Spleen (tissue), 7 donors: Measurements from ENCODE around the gene SERAC1.

Experiments used
- POLR2A ChIP-seq, 3 donors: fragments of 450-650 bp; IDR thresholded peaks; one replicate each; pipeline ENCODE4 v1.5.1; 2017; ENCODE audit warnings: antibody characterized with exemption in 3 of 3, mild to moderate bottlenecking in 1 of 3
- POLR2AphosphoS5 ChIP-seq, 3 donors: sonication (generic); formaldehyde crosslinking; IDR thresholded peaks; one replicate each; pipeline ENCODE4 v1.5.1; 2017; ENCODE audit warnings: antibody characterized with exemption in 3 of 3
- TF ChIP-seq, protein P1 (sequence below), 11 experiments: fragments of 200-600 bp in 7 of 11; fragments of 450-650 bp in 4 of 11; sonication (generic) in 4 of 11; IDR thresholded peaks in 8 of 11; conservative IDR thresholded peaks in 3 of 11; 1 replicate in 7 of 11; 2 replicates in 4 of 11; pipeline versions ENCODE4 v1.4.0 to v1.8.0; 2016 to 2021; ENCODE audit warnings: antibody characterized with exemption in 11 of 11, inconsistent platforms in 4 of 11, mild to moderate bottlenecking in 1 of 11
- donor health status: DM: no; HTN: no; CAD: no; lungs with moderate emphysema.
- donor health status: DM: no; HTN: no; CAD: no.
- donor health status: DM: no; HTN: no; CAD: no.

DNA sequence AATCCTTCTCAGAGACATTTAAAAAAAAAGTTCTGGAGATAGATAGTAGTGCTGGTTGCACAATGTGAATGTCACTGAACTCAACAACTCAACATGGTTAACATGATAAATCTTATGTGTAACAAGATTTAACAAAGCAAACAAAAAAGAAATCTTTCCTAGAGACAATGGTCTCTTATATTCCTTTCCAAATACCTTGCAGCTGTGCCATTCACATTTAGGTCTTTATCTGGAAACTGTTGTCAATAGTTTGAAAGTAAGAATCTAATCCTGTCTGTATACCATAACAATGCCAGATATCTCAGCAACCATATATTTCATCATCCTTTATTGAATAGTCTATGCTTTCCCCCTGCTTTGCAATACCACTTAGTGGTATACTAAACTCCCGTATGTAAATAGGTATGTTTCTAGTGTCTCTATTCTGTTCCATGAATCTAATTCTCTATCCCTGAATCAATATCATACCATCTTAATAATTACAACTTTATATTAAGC lies 2.1 kb downstream of the SERAC1 start:
- TF ChIP-seq POLR2A (IDR thresholded peaks at IDR 0.05), result no peak
- TF ChIP-seq, protein P1, sequence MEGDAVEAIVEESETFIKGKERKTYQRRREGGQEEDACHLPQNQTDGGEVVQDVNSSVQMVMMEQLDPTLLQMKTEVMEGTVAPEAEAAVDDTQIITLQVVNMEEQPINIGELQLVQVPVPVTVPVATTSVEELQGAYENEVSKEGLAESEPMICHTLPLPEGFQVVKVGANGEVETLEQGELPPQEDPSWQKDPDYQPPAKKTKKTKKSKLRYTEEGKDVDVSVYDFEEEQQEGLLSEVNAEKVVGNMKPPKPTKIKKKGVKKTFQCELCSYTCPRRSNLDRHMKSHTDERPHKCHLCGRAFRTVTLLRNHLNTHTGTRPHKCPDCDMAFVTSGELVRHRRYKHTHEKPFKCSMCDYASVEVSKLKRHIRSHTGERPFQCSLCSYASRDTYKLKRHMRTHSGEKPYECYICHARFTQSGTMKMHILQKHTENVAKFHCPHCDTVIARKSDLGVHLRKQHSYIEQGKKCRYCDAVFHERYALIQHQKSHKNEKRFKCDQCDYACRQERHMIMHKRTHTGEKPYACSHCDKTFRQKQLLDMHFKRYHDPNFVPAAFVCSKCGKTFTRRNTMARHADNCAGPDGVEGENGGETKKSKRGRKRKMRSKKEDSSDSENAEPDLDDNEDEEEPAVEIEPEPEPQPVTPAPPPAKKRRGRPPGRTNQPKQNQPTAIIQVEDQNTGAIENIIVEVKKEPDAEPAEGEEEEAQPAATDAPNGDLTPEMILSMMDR (IDR thresholded peaks at IDR 0.05 in 8 of 11, conservative IDR thresholded peaks at IDR 0.05 in 3 of 11), result no peak
- TF ChIP-seq POLR2AphosphoS5 (IDR thresholded peaks at IDR 0.05), result no peak
